Measurements from ENCODE around the gene KXD1. TPM values are rescaled to one million over a fixed set of nuclear protein-coding genes. Genes with fewer than 3 reads are reported as not detected.

The KXD1 gene
- total and polyA plus RNA-seq, 2 donors (not counting 1 experiment from before 2014, with no cell fraction given), result 90.0 to 166 TPM

- TF ChIP-seq EZH2 (IDR thresholded peaks at IDR 0.05; ENCODE audit: borderline replicate concordance, insufficient read depth, low read depth, low read length, poor library complexity, severe bottlenecking) (no peak), CTCF (IDR thresholded peaks at IDR 0.05) (no peak)
- Histone ChIP-seq H4K20me1 (ENCODE audit: control insufficient read depth, insufficient read depth, low read length, poor library complexity, severe bottlenecking) (no peaks in the 10 kb centered on the region), H3K9ac (ENCODE audit: low read length) (no peak overlapping the region), H3K9me3 (ENCODE audit: control extremely low read depth in 1 of 3, control insufficient read depth in 2 of 3, insufficient read depth in 1 of 3, low read length in 2 of 3) (peaks cover 0 to 3% (median 0%) of the 10 kb centered on the region in 3 donors), H3K27me3 (replicated peaks in 1 of 4; ENCODE audit: control extremely low read depth in 1 of 4, control insufficient read depth in 3 of 4, insufficient read depth in 4 of 4, low read length in 3 of 4) (no peaks in the 10 kb centered on the region), H3K4me2 (replicated peaks; ENCODE audit: low read depth, low read length, poor library complexity, severe bottlenecking) (no peak overlapping the region), H2AFZ (ENCODE audit: insufficient read depth, low read depth, low read length, poor library complexity, severe bottlenecking) (no peak overlapping the region), H3K27ac (ENCODE audit: low read length in 2 of 2) (no peak overlapping the region), H3K4me3 (ENCODE audit: control extremely low read depth in 1 of 5, extremely low read depth in 1 of 5, insufficient read depth in 1 of 5, low read depth in 2 of 5, low read length in 4 of 5) (no peak overlapping the region), H3K36me3 (replicated peaks in 1 of 2; ENCODE audit: control extremely low read depth in 1 of 2, control insufficient read depth in 1 of 2, extremely low read depth in 1 of 2, insufficient read depth in 2 of 2, low read length in 1 of 2) (peaks cover 3 to 15% of the 10 kb centered on the region in 2 experiments), H3K79me2 (ENCODE audit: control insufficient read depth, insufficient read depth, low read length) (no peaks in the 10 kb centered on the region), H3K4me1 (ENCODE audit: control insufficient read depth in 2 of 2, insufficient read depth in 2 of 2, low read length in 2 of 2) (no peaks in the 10 kb centered on the region)
- intact Hi-C loops (cut with micrococcal nuclease), result no loop called here
- no peaks in the 10 kb centered on the region for H3K27me3 Mint-ChIP-seq
- H3K4me1 Mint-ChIP-seq, result no peaks in the 10 kb centered on the region
- ChIA-PET POLR2A (interaction anchor here (0.5 to 0.6 kb wide), 2 partner anchors 13 to 101 kb away, joined by 5 to 9 read pairs; no protein-coding TSS in a partner anchor), CTCF (interaction anchor here (1.4 kb wide), 1 partner anchor 10 kb away, joined by 5 read pairs; no protein-coding TSS in a partner anchor)
- ATAC-seq (ENCODE audit: low read depth) (no peak), DNase-seq (no peak)
- H3K4me3 Mint-ChIP-seq, result no peak overlapping the region
- no peaks in the 10 kb centered on the region for H3K9me3 Mint-ChIP-seq (ENCODE audit: insufficient read depth)
- H3K27ac Mint-ChIP-seq, result no peak overlapping the region
- 90% methylated on average over 7 of the region's 7 CpGs for WGBS (ENCODE audit: insufficient coverage)
These were observed 27.9 kb upstream of the KXD1 start for GRCh38 chr19:18529782-18530181.

GRCh38 chr19:18531485-18531884 is 26.2 kb upstream of the KXD1 start:
- Mint-ChIP-seq H3K9me3 (ENCODE audit: insufficient read depth) (no peaks in the 10 kb centered on the region), H3K4me3 (no peak overlapping the region), H3K4me1 (no peaks in the 10 kb centered on the region), H3K27me3 (no peaks in the 10 kb centered on the region), H3K27ac (no peak overlapping the region)
- POLR2A ChIA-PET, result no interaction called here
- DNase-seq (no peak), ATAC-seq (ENCODE audit: low read depth) (no peak)
- Histone ChIP-seq H3K36me3 (replicated peaks in 1 of 2; ENCODE audit: control extremely low read depth in 1 of 2, control insufficient read depth in 1 of 2, extremely low read depth in 1 of 2, insufficient read depth in 2 of 2, low read length in 1 of 2) (peaks cover 6 to 27% of the 10 kb centered on the region in 2 experiments), H3K79me2 (ENCODE audit: control insufficient read depth, insufficient read depth, low read length) (no peaks in the 10 kb centered on the region), H3K4me2 (replicated peaks; ENCODE audit: low read depth, low read length, poor library complexity, severe bottlenecking) (no peak overlapping the region), H4K20me1 (ENCODE audit: control insufficient read depth, insufficient read depth, low read length, poor library complexity, severe bottlenecking) (no peaks in the 10 kb centered on the region), H3K27me3 (replicated peaks in 1 of 4; ENCODE audit: control extremely low read depth in 1 of 4, control insufficient read depth in 3 of 4, insufficient read depth in 4 of 4, low read length in 3 of 4) (no peaks in the 10 kb centered on the region), H3K9ac (ENCODE audit: low read length) (no peak overlapping the region), H3K27ac (ENCODE audit: low read length in 2 of 2) (no peak overlapping the region), H3K4me1 (ENCODE audit: control insufficient read depth in 2 of 2, insufficient read depth in 2 of 2, low read length in 2 of 2) (no peaks in the 10 kb centered on the region), H2AFZ (ENCODE audit: insufficient read depth, low read depth, low read length, poor library complexity, severe bottlenecking) (no peak overlapping the region), H3K9me3 (ENCODE audit: control extremely low read depth in 1 of 3, control insufficient read depth in 2 of 3, insufficient read depth in 1 of 3, low read length in 2 of 3) (peaks cover 0 to 3% (median 0%) of the 10 kb centered on the region in 3 donors), H3K4me3 (ENCODE audit: control extremely low read depth in 1 of 5, extremely low read depth in 1 of 5, insufficient read depth in 1 of 5, low read depth in 2 of 5, low read length in 4 of 5) (no peak overlapping the region)
- intact Hi-C loops (cut with micrococcal nuclease), result no loop called here
- no peak for TF ChIP-seq CTCF (IDR thresholded peaks at IDR 0.05)
- TF ChIP-seq EZH2 (IDR thresholded peaks at IDR 0.05; ENCODE audit: borderline replicate concordance, insufficient read depth, low read depth, low read length, poor library complexity, severe bottlenecking), result no peak
- CTCF ChIA-PET, result no interaction called here
- 96% methylated on average over 4 of the region's 9 CpGs for WGBS (ENCODE audit: insufficient coverage)

All from B cell (primary cell).